ENCODE data around the gene STAG1.
"Not testable (repeated sequence)": the region's sequence is repeated elsewhere in the genome, so short reads cannot be mapped to it uniquely, and the experiment has no call there.

STAG1 gene

DNA sequence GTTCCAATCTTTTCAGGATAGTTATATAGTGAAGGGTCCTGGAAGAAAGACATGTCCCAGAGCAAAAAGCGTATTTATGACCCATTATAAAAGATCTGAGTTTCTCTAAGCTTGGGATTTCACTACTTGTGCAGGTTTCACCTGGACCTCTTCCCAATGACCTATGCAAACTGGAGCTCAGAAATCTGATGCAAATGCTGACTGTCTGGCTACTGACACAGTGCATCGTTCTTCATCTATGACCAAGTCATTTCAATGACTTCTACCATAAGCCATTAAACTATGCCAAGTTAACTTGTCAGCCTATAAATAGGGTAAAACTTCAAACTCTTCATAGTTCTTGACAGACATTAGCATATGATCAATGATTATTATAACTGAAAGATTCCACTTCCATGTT is 11.1 kb downstream of the STAG1 start:
- no peak for DNase-seq

DNA sequence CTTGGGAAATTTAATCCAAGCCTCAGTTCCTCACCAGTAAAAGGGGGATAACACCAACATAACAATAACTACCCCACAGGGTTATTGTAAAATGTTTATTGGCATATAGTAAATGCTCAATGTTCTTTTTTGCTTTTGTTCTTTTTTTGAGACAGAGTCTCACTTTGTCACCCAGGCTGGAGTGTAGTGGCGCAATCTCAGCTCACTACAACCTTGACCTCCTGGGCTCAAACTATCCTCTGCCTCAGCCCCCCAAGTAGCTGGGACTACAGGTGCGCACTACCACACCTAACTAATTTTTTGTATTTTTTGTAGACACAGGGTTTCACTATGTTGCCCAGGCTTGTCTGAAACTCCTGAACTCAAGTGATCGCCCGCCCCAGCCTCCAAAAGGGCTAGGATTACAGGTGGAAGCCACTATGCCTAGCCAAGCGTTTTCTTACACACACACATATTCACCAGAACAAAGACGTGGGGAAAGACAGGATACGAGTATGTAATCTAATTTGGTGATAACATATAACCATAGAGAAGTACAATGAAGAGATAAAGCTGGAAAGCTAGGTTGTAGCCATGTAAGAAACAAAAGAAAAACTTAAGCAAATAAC is 11.7 kb downstream of the STAG1 start:
- DNase-seq = no peak

DNA sequence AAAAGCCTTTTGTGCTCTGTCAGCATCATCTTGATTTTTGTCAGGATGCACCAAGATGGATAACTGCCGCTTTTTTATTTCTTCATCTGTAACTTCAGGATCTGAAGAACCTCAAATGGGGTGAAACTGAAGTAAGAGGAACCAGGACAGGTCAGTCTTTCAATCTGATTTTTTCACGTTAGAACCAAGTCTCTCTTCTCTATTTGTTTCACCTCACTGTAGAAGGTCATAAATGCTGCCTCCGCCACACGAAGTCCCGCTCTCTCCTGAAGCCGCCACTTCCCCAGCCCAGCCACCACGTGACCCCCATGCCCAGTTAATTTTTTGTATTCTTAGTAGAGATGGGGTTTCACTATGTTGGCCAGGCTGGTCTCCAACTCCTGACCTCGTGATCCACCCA is 15.2 kb downstream of the STAG1 start:
- DNase-seq = not testable (repeated sequence)

DNA sequence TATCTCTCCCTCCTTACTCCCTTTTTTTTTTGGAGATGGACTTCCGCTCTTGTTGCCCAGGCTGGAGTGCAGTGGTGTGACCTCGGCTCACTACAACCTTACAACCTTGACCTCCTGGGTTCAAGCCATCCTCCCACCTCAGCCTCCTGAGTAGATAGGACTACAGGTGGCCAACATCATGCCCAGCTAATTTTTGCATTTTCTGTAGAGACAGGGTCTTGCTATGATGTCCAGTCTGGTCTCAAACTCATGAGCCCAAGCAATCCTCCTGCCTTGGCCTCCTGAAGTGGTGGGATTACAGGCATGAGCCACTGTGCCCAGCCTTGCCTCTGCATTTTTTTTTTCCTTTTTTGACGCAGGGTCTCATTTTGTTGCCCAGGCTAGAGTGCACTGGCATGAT is 17.1 kb downstream of the STAG1 start:
- no peak for DNase-seq

DNA sequence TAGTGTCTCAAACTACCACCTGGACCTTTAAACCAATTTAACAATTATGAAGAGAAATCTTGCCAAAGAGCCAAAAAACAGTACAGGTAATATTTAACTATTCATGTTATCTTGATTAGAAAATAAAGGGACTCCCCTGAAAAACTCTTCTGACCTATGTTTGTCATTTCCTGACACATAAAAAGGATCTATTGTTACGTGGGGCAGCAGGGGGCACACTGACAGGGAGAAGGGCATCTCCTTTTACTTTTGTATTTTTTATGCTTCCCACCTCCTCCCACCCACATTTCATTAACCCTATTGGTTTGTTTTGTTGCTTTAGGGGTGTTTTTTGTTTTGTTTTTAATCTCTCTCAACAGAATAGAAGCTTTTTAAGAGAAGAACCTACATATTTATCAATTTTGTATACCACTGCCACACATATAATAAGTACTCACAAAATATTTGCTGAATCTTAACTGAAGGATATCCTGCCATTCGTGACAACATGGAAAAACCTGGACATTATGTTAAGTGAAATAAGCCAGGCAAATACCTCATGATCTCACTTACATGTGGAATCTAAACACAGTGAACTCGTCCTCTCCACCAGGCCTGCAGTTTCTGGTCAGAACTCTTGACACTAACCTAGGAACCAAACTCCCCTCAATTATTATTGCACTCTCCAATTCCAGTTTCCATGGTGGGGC is 17.7 kb downstream of the STAG1 start:
- peak; percentile 40 for DNase-seq

DNA sequence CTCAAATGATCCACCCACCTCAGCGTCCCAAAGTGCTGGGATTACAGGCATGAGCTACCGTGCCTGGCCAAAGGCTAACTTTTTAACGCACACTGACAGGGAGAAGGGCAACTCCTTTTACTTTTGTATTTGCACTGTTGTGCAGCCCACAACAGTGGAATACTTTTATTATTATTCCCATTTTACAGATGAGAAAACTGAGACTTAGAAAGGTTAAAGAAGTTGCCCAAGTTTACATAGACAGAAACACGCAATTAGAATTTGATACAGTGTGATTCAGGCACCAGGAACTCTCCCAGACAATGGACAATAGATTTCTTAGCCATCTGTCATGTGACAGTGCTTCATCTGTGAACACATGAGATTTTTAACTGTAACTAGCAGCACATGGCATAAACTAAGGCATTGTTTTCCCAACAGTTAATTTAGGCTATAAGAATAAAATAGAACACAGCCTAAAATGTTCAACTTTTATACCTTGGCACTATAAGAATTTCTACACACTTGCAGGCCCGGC is 18.8 kb downstream of the STAG1 start:
- DNase-seq = no peak

DNA sequence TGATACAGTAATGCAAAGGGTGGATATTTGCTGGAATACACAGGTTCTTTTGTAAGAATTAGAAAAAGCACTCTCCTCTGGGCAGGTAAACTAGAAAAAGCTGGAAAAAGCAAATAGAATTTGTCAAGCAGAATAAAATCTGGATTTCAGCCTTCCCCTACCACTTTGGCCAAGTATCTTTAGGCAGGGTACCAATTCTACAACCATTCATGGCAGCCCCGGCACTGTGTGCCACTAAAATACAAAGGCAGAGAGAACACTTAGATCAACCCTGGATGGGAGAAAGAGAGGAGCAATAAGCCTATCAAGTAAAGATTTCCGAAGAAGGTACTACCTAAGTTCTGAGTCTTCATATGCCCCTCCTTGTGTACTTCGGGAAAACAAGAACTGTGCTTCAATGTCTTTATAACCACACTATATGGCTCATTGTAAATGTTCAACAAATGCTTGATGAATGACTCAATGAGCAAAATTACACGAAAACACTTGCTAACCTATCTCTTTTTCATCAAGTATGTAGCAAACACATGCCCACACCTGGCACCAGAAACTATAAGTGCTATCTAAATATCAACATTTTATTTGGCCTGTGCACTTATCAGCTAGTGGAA is 20.8 kb downstream of the STAG1 start:
- DNase-seq = no peak

DNA sequence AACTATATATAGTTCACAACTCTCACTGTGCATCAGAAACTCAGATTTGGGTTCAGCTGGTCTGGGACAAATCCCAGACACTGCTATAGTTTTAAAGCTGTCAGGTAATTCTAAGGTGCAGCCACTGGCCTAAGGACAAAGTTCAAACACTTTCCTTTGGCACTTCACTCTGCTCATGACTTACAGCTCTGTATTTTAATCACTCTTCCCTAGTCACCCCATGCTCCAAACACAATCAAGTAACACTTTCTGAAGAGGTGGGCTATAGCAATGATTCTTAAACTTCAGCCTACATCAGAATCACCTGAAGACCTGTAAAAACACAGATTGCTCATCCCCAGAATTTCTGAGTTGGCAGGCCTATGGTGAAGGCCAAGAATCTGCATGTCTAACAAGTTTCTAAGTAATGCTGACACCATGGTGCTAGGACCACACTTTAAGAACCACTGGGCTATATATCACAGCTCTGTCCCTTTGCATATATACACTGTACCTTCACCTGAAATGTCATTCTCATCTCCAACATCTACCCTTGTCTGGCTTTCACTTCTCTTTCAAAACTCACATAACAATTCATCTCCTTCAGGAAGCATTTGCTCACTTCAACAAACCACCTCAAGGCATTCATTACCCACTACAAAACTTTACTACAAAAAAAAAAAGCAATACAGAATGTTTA is 21.4 kb downstream of the STAG1 start:
- DNase-seq = no peak

DNA sequence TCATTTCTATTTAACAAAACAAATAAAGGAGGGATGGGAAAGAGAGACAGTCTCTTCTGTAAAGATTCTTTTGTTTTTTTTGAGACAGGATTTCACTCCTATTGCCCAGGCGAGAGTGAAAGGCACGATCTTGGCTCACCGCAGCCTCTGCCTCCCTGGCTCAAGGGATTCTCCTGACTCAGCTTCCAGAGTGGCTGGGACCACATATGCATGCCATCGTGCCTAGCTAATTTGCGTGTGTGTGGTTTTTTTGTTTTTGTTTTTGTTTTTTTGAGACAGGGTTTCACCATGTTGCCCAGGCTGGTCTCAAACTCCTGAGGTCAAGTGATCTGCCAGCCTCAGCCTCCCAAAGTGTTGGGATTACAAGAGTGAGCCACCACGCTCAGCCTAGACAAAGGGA is 23.3 kb downstream of the STAG1 start:
- DNase-seq = no peak

DNA sequence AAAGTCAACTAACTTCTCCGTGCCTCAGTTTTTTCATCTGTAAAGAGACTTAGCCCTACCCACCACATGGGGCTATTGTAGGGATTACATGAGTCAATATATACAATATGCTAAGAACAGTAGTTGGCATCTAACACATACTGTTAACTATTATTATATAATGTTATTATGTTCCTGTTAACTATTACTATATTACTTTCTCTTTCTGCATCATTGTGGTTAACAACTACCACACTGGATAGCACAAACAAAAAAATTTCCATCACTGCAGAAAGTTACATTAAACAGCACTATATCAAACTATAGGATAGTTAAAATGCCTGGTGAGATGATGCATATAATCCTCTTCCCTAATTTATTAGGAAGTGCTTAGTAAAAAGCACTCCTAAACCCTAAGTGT is 23.7 kb downstream of the STAG1 start:
- no peak for DNase-seq

DNA sequence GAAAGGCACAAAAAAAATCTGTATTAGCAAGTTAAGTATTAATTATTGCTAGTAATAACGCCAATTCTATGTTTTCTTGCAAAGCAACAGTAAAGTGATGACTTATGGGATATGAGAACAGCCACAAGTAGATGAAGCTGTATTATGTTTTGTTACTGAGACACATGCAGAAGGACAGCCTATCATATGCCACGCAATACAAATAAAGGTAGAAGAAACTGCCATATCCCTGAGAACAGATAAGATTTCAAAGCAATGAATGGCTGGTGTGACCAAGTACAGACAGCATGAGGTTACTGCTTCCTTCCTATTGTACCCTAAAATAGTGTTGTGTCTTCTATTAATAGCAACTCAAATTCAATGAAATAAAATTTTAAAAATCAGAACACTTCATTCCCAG is 26.7 kb downstream of the STAG1 start:
- DNase-seq = no peak

DNA sequence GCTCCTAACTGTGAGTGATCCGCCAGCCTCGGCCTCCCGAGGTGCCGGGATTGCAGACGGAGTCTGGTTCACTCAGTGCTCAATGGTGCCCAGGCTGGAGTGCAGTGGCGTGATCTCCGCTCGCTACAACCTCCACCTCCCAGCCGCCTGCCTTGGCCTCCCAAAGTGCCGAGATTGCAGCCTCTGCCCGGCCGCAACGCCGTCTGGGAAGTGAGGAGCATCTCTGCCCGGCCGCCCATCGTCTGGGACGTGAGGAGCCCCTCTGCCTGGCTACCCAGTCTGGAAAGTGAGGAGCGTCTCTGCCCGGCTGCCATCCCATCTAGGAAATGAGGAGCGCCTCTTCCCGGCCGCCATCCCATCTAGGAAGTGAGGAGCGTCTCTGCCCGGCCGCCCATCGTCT is 29.3 kb downstream of the STAG1 start:
- not testable (repeated sequence) for DNase-seq

DNA sequence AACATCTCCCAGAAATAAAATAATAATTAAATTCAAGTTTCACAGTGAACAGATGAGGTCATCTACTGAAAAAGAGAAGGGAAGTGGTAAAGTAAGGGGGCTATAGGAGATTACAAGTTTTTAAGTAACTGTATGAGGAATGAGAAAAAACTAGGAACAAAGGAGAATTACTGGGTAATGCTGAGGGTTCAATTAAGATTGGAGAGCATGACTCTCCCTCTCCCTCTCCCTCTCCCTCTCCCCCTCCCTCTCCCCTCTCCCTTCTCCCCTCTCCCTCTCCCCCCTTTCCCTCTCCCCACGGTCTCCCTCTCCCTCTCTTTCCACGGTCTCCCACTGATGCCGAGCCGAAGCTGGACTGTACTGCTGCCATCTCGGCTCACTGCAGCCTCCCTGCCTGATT is 29.8 kb downstream of the STAG1 start:
- not testable (repeated sequence) for DNase-seq

DNA sequence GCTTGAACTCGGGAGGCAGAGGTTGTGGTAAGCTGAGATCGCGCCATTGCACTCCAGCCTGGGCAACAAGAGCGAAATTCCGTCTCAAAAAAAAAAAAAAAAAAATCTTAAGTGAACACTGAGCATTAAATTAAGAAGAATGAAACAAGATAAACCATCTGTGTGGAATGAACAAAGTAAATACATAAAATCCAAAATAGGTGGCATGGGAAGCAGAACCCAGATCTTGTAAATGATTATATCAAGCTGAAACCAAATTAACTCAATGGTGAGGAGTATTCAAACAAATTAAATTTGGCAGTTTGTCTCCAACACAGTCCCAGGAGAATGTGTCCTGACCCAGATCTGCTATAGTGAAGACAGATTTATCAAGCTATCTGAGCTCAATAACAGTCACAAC is 32.1 kb downstream of the STAG1 start:
- no peak for DNase-seq

DNA sequence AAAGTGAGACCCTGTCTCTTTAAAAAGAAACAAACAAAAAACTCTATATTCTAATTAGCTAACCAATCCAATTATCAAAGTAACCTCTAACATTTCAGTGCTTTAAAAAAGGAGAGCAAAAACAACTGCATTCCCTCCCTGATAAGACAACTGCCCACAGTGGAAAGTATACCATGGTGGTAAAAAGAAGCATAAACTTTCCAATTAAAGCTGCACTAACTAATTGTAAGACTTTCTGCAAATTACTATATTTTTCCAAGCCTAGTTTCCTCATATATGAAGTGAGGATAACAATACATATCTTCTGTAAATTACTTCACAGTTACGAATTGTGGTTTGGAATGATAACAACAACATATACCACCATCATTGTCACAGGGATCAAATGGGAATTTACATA is 35.5 kb downstream of the STAG1 start:
- DNase-seq = no peak

DNA sequence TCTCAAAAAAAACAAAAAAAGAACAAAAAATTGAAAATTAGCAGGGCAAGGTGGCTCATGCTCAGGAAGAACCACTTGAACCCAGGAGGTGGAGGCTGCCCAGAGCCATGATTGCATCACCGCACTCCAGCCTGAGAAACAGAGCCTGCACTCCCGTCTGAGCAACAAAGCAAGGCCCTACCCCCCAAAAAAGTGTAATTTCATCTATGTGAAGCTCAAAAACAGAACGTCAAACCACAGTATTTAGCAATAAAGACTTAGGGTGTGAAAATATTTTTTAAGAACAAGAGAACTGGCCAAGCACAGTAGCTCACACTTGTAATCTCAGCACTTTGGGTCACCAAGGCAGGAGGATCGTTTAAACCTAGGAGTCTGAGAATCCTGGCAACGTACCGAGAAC is 38.2 kb downstream of the STAG1 start:
- DNase-seq = no peak

DNA sequence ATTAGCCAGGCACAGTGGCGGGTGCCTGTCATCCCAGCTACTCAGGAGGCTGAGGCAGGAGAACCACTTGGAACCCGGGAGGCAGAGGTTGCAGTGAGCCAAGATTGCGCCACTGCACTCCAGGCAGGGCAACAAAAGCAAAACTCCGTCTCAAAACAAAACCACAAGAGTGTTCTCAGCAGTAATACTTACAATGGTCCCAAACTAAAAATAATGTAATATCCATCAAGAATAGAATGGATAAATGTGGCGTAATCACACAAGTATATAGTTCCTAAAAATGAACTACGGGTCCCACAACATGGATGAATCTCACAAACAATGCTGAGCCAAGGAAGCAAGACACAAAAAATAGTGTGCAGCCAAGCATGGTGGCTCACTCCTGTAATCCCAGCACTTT is 39.2 kb downstream of the STAG1 start:
- DNase-seq = no peak

DNA sequence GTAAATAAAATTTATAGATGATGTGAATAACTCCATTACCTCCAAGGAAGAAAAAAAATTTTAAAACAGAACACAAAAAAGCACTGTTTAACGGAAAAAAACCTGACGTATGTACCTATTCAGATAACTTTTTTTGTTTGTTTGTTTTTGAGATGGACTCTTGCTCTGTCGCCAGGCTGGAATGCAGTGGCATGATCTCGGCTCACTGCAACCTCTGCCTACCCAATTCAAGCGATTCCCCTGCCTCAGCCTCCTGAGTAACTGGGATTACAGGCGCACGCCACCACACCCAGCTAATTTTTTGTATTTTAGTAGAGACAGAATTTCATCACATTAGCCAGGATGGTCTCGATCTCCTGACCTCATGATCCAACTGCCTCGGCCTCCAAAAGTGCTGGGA is 40.3 kb downstream of the STAG1 start:
- DNase-seq = not testable (repeated sequence)

DNA sequence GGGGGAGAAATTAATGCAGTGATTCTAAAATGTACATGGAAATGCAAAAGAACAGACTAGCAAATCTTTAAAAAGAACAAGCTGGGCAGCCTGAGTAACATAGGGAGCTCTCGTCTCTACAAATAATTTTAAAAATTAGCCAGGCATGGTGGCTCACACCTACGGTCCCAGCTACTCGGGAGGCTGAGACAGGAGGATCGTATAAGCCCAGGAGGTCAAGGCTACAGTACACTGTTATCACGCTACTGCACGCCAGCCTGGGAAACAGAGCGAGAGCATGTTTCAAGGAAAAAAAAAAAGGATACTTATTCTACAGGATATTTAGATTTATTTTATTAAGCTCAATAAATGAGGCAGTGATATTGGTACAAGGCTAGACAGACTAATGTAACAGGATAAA is 40.9 kb downstream of the STAG1 start:
- DNase-seq = no peak

DNA sequence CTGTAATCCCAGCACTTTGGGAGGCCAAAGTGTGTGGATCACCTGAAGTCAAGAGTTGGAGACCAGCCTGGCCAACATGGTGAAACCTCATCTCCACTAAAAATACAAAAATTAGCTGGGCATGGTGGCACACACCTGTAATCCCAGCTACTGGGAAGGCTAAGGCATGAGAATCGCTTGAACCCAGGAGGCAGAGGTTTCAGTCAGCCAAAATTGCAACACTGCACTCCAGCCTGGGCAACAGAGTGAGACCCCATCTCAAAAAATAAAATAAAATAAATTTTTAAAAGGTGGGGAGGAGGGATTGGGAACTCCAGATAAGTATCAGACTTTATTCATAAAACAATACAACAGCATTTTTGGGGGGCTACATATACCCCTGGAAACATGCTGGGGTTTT is 42.4 kb downstream of the STAG1 start:
- not testable (repeated sequence) for DNase-seq

DNA sequence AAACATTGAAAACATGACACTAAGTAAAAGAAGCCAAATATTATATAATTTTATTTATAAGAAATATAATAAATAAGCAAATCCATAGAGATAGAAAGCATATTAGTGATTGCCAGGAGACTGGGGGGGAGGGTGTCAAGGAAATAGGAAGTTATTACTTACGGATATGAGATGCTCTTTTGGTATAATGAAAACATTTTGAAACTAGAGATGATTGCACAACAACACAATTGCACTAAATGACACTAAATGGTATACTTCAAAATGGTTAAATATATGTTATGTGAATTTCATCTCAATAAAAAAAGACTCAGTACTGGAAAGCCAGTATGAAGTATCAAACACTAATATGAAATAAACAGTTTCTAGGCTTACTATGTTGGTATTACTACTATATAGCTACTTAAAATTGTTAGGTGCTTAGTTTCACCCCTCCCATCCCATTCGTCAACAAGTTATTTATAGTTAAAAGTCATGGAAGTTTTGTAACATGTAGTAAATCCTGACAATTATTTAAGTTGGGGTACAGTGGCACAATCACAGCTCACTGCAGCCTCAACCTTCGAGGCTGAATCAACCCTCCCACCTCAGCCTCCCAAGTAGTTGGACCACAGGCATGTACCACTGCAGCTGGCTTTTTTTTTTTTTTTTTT is 43.7 kb downstream of the STAG1 start:
- no peak for DNase-seq

DNA sequence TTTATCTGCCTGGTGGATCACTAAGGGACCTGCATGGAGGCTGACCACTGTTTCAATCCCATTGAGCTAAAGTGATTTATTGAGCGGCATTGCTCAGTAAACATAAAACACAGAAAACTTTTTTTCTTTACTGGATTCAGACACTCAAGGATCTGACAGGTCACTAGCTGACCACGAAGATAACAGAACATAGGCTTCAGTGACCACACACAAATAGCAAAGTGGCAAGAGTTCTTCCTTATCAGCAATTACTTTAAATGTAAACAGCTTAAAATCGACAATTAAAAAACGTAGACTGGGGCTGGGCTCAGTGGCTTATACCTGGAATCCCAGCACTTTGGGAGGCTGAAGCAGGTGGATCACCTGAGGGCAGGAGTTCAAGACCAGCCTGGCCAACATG is 48.7 kb downstream of the STAG1 start:
- DNase-seq = no peak

DNA sequence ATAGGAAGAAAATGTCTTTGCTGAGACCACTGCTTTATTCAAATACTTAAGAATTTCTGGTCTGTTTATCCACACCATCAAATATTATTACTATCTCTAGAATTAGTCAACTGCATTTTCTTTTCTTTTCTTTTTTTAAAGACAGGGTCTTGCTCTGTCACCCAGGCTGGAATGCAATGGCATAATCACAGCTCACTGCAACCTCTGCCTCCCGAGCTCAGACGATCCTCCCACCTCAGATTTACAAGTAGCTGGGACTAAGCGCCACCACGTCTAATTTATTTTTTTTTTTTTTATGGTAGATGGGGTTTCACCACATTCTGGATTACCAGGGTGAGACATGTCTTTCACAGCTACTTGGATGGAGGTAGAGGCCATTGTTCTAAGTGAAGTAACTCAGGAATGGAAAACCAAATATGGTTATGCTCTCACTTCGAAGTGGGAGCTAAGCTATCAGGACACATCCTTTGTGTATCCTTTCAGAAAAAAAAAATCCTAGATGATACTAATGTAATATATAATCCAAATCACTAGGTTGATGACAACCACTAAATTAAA is 52.8 kb downstream of the STAG1 start:
- DNase-seq = no peak

Measured in CD4-positive, alpha-beta T cell treated with Interleukin-17A for 4 hours (primary cell).